Breast epithelium (tissue), 4 donors: ENCODE measurements around the gene SLC25A17. TPM values are rescaled to one million over a fixed set of nuclear protein-coding genes. Genes with fewer than 3 reads are reported as not detected.
A peak's percentile ranks its signal among the peaks of the same experiment; 100 is the strongest.
"Not testable (repeated sequence)": the region's sequence is repeated elsewhere in the genome, so short reads cannot be mapped to it uniquely, and the experiment has no call there.

ENCODE experiments used
- DNase-seq, 2 donors: peaks; one replicate each; pipeline ENCODE4 v3.0.0-alpha.2; 2019; ENCODE audit warnings: low spot score in 2 of 2
- H3K27ac ChIP-seq, 2 donors: fragments of 200-600 bp; sonication (generic) in 1 of 2; one replicate each; pipeline ENCODE4 v1.5.1; 2016 to 2019; ENCODE audit warnings: mild to moderate bottlenecking in 1 of 2
- H3K27me3 ChIP-seq, 2 donors: fragments of 200-600 bp; sonication (generic) in 1 of 2; one replicate each; pipeline versions ENCODE4 v1.5.1 to v1.6.0; 2017 to 2019; ENCODE audit warnings: control low read depth in 1 of 2, mild to moderate bottlenecking in 1 of 2
- H3K36me3 ChIP-seq: fragments of 200-600 bp; one replicate; pipeline ENCODE4 v1.5.1; 2019
- H3K4me1 ChIP-seq, 2 donors: fragments of 200-600 bp; sonication (generic); one replicate each; pipeline ENCODE4 v1.5.1; 2016 to 2019; ENCODE audit warnings: control low read depth in 1 of 2
- H3K4me3 ChIP-seq, 3 donors: fragments of 200-600 bp; sonication (generic); 1 replicate in 2 of 3; 2 replicates in 1 of 3; pipeline ENCODE4 v1.5.1; 2016 to 2019; ENCODE audit warnings: mild to moderate bottlenecking in 3 of 3, moderate library complexity in 2 of 3
- H3K9me3 ChIP-seq, 2 donors: fragments of 200-600 bp; sonication (generic) in 1 of 2; one replicate each; pipeline ENCODE4 v1.5.1; 2016 to 2019; ENCODE audit warnings: control low read depth in 1 of 2
- POLR2A ChIP-seq: fragments of 450-650 bp; IDR thresholded peaks from one replicate; pipeline ENCODE4 v1.6.1; 2016; ENCODE audit warnings: antibody characterized with exemption, mild to moderate bottlenecking, moderate library complexity
- POLR2AphosphoS5 ChIP-seq, 3 donors: sonication (generic); formaldehyde crosslinking; IDR thresholded peaks; one replicate each; pipeline ENCODE4 v1.6.1; 2017; ENCODE audit warnings: antibody characterized with exemption in 3 of 3
- intact Hi-C: fragments of 100-400 bp; cut with DNase I; formaldehyde crosslinking; loops from one replicate; pipeline ENCODE4 v1.15.1; 2023; ENCODE audit warnings: low total_unique reads
- total RNA-seq, 3 donors: library from RNA; depleted of rRNA; stranded (reverse); fragments of >200 nt; gene quantifications; one replicate each; pipeline ENCODE4 v1.1.0, GENCODE V29; 2016
- TF ChIP-seq, protein P1 (sequence below), 3 donors: fragments of 450-650 bp; IDR thresholded peaks; one replicate each; pipeline ENCODE4 v1.5.1; 2016 to 2017; ENCODE audit warnings: antibody characterized with exemption in 3 of 3, mild to moderate bottlenecking in 3 of 3, moderate library complexity in 3 of 3

Gene SLC25A17, protein sequence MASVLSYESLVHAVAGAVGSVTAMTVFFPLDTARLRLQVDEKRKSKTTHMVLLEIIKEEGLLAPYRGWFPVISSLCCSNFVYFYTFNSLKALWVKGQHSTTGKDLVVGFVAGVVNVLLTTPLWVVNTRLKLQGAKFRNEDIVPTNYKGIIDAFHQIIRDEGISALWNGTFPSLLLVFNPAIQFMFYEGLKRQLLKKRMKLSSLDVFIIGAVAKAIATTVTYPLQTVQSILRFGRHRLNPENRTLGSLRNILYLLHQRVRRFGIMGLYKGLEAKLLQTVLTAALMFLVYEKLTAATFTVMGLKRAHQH
- 10 to 100 TPM; 18.1 to 23.3 (median 19.0) TPM for total RNA-seq

DNA sequence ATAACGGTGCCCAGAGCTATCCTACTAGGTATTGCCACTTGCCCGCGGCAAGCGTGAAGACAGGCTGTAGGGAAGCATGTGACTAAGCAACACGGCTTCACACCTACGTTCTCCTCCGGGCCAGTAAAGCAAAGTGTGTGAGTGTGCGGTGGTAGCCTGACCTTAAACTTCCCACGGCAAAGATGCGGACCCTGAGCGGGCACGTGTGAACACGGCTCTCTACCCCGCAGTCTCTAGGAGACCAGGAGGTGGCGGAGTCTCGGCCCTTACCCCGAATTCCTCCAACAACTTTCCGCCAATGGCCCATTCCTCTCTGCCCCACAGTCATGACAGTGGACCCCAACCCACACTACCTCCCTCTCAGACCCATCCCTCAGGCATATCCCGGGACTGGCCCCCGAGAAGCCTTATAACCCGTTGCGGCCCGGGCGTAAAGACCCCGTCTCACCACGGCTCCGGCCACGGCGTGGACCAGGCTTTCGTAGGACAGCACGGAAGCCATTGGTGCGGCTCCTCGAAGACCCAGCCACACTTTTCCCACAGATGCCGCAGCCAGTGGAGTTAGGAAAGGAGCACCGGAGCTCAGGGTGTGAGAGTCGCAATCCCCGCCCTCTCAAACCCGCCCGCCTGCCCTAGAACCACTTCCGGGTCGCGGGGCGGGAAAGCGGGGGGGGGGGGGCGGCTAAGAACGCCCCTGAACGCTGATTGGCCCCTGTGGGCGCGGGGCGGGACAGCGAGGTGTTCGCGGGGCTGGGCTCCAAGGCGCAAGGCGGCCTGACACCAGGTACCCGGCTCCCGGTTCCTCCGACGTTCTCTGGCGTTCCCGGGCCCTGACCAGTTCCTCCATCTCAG lies at the start of gene SLC25A17:
TSS of gene SLC25A17 (minus strand) at position 600 of the 852 bp plus-strand sequence. CDS start at position 502, 98 bp downstream.
- no peaks in the 10 kb centered on the region for H3K36me3 ChIP-seq
- H3K27ac ChIP-seq = peak within 1 kb of the TSS; percentile 80 to 87
- peak; percentile 87 to 91 for DNase-seq
- peak within 1 kb of the TSS; percentile 89 to 93 (median 91) for H3K4me3 ChIP-seq
- peaks cover 0 to 9% of the 10 kb centered on the region in 2 donors for H3K4me1 ChIP-seq
- intact Hi-C loops = no loop called here
- H3K27me3 ChIP-seq = no peaks in the 10 kb centered on the region
- TF ChIP-seq POLR2AphosphoS5 (IDR thresholded peaks at IDR 0.05) (peak; percentile 11 to 69 (median 66)), POLR2A (no peak)
- TF ChIP-seq, protein P1, sequence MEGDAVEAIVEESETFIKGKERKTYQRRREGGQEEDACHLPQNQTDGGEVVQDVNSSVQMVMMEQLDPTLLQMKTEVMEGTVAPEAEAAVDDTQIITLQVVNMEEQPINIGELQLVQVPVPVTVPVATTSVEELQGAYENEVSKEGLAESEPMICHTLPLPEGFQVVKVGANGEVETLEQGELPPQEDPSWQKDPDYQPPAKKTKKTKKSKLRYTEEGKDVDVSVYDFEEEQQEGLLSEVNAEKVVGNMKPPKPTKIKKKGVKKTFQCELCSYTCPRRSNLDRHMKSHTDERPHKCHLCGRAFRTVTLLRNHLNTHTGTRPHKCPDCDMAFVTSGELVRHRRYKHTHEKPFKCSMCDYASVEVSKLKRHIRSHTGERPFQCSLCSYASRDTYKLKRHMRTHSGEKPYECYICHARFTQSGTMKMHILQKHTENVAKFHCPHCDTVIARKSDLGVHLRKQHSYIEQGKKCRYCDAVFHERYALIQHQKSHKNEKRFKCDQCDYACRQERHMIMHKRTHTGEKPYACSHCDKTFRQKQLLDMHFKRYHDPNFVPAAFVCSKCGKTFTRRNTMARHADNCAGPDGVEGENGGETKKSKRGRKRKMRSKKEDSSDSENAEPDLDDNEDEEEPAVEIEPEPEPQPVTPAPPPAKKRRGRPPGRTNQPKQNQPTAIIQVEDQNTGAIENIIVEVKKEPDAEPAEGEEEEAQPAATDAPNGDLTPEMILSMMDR (IDR thresholded peaks at IDR 0.05) = peak in 2 of 3 donors; percentile 30 to 35
- H3K9me3 ChIP-seq = no peaks in the 10 kb centered on the region

DNA sequence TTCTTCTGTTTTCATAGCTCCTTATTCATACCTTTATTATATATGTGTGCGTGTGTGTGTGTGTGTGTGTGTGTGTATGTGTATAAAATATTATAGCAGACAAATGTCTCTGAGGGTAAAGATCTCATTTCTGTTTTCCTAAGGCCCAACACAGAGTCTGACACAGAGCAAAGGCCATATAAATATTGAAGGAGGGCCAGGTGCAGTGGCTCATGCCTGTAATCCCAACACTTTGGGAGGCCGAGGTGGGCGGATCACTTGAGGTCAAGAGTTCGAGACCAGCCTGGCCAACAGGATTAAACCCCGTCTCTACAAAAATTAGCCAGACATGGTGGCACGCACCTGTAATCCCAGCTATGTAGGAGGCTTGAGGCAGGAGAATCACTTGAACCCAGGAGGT lies 49.2 kb upstream of the SLC25A17 start:
- DNase-seq, H3K4me3 ChIP-seq, H3K4me1 ChIP-seq, H3K9me3 ChIP-seq, H3K27ac ChIP-seq, H3K27me3 ChIP-seq, intact Hi-C loops, H3K36me3 ChIP-seq: not testable (repeated sequence)

DNA sequence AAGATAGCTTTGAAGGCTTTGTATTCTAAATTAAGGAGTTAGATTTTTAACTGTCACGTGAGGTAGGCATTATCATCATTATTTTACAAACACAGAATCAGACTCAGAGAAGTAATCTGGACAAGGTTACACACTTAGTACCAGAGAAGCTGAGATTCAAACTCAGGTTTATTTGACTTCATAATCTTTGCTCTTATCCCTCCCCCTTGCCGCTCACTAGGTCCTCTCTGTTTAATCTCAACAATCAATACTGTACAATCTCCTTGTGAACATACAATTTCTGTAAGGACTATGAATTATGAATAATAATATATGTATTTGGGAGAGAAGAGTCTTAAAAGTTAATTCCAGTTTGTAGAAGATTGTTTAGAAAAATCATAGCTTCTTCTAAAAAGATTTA lies 48.0 kb upstream of the SLC25A17 start:
- H3K9me3 ChIP-seq = no peaks in the 10 kb centered on the region
- intact Hi-C loops = no loop called here
- no peak overlapping the region for H3K27ac ChIP-seq
- no peak overlapping the region for H3K4me3 ChIP-seq
- H3K36me3 ChIP-seq = no peaks in the 10 kb centered on the region
- no peak for DNase-seq
- H3K27me3 ChIP-seq = no peaks in the 10 kb centered on the region
- no peaks in the 10 kb centered on the region for H3K4me1 ChIP-seq
- no peak for TF ChIP-seq POLR2AphosphoS5 (IDR thresholded peaks at IDR 0.05)
- TF ChIP-seq, protein P1 (IDR thresholded peaks at IDR 0.05) = no peak
- no peak for TF ChIP-seq POLR2A

DNA sequence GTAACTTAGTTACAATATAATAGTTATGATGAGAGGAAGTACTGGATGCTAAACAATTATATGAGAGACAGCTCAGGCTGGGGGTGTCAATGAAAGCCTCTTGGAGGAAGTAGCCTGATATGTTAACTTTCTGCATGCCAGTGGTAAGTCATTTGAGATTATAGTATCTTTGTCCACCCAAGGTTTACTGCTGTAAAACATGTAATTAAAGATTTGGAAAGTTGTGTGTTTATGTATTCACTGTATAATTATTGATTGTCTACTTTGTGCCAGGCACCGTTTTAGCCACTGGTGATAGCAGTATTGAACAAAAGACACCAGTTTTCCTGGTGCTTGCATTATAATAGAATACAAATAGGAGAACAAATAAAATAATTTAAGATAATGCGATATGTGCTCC lies 43.4 kb upstream of the SLC25A17 start:
- DNase-seq = no peak
- TF ChIP-seq POLR2AphosphoS5 (IDR thresholded peaks at IDR 0.05) = no peak
- TF ChIP-seq, protein P1 (IDR thresholded peaks at IDR 0.05) = no peak
- TF ChIP-seq POLR2A = no peak
- intact Hi-C loops = no loop called here
- no peaks in the 10 kb centered on the region for H3K36me3 ChIP-seq
- no peaks in the 10 kb centered on the region for H3K9me3 ChIP-seq
- H3K27me3 ChIP-seq = no peaks in the 10 kb centered on the region
- H3K27ac ChIP-seq = no peak overlapping the region
- no peak overlapping the region for H3K4me3 ChIP-seq
- peaks cover 0 to 7% of the 10 kb centered on the region in 2 donors for H3K4me1 ChIP-seq

DNA sequence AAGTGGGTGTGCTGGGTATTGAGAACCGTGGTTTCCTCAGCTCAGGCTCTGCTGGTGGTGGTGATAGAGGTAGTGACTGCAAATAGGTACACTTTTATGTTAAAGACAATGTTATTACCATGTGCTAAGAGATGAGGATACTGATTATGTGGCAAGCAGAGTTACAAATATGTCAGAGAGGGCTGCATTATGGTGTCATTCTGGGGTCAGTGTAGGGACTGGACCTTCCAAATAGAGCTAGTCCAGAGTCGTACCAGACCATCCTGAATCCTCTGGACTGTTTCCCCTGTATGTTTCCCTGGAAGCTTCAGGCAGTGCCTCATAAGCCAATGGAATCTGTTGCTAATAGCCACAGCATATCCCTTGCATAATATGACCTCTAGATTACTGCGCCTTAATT lies 42.9 kb upstream of the SLC25A17 start, which contains the start of gene DNAJB7:
TSS of gene DNAJB7 (minus strand) at position 101 of the 400 bp plus-strand sequence. CDS start 119 bp downstream, outside the sequence.
- intact Hi-C loops = no loop called here
- H3K4me1 ChIP-seq = peaks cover 0 to 7% of the 10 kb centered on the region in 2 donors
- H3K27me3 ChIP-seq = no peaks in the 10 kb centered on the region

More for the DNA sequence above, 42.9 kb upstream of the SLC25A17 start, which contains the start of gene DNAJB7:
- DNase-seq = no peak
- H3K4me3 ChIP-seq = no peak within 1 kb of the TSS
- no peaks in the 10 kb centered on the region for H3K36me3 ChIP-seq
- no peaks in the 10 kb centered on the region for H3K9me3 ChIP-seq
- no peak for TF ChIP-seq POLR2A
- TF ChIP-seq POLR2AphosphoS5 (IDR thresholded peaks at IDR 0.05) = no peak
- TF ChIP-seq, protein P1 (IDR thresholded peaks at IDR 0.05) = no peak
- H3K27ac ChIP-seq = no peak within 1 kb of the TSS
